CD4-positive, alpha-beta T cell (primary cell): Measurements from ENCODE around the gene SHISA6. TPM values are rescaled to one million over a fixed set of nuclear protein-coding genes. Genes with fewer than 3 reads are reported as not detected.

Source experiments
- ATAC-seq: fragments of 200-7000 bp; cut with Tn5 transposase; one replicate; pipeline ENCODE4 v1.10.0; 2022; ENCODE audit warnings: mild to moderate bottlenecking; ENCODE audit not compliant: poor library complexity
- CTCF ChIA-PET: fragments of 350-600 bp; sonication (Branson Sonifier 250); formaldehyde crosslinking; loops from one replicate; lab custom pipeline; 2021; ENCODE audit warnings: antibody characterized with exemption, inconsistent platforms; lab: Charles Lee
- POLR2A ChIA-PET: fragments of 350-600 bp; sonication (Branson Sonifier 250); formaldehyde crosslinking; loops from one replicate; lab custom pipeline; 2021; ENCODE audit warnings: antibody characterized with exemption, inconsistent platforms; lab: Charles Lee
- DNase-seq, 14 experiments: peaks; one replicate each; pipeline ENCODE4 v3.0.0-alpha.2; 2013 to 2020; ENCODE audit warnings: mixed read lengths in 2 of 14
- H3K27ac ChIP-seq, 2 donors: one replicate each; pipeline versions ENCODE4 v1.5.1 to v1.7.0; 2013; ENCODE audit warnings: low read length in 2 of 2, low read depth in 1 of 2, mild to moderate bottlenecking in 1 of 2
- H3K27me3 ChIP-seq, 2 experiments: 1 replicate in 1 of 2; 2 replicates in 1 of 2; pipeline versions ENCODE4 v1.6.1 to v1.7.0; 2013; ENCODE audit warnings: low read length in 2 of 2, control low read depth in 1 of 2, mild to moderate bottlenecking in 1 of 2, moderate library complexity in 1 of 2; ENCODE audit not compliant: insufficient read depth in 2 of 2, control insufficient read depth in 1 of 2
- H3K36me3 ChIP-seq: one replicate; pipeline ENCODE4 v1.6.1; 2013; ENCODE audit warnings: low read length, control low read depth; ENCODE audit not compliant: insufficient read depth
- H3K4me1 ChIP-seq: one replicate; pipeline ENCODE4 v1.6.1; 2013; ENCODE audit warnings: low read length, control low read depth; ENCODE audit not compliant: insufficient read depth
- H3K4me3 ChIP-seq: one replicate; pipeline ENCODE4 v1.5.1; 2013; ENCODE audit warnings: mild to moderate bottlenecking, low read length, moderate library complexity
- H3K9me3 ChIP-seq, 2 experiments: 1 replicate in 1 of 2; 2 replicates in 1 of 2; pipeline versions ENCODE4 v1.6.1 to v1.7.0; 2013; ENCODE audit warnings: low read length in 2 of 2, mild to moderate bottlenecking in 2 of 2, control low read depth in 1 of 2, moderate library complexity in 1 of 2; ENCODE audit not compliant: control insufficient read depth in 1 of 2, insufficient read depth in 1 of 2
- H3K27ac Mint-ChIP-seq: one replicate; pipeline ENCODE4 v1.8.0; 2020; ENCODE audit warnings: mixed read lengths
- H3K27me3 Mint-ChIP-seq: one replicate; pipeline ENCODE4 v1.8.0; 2021; ENCODE audit warnings: mixed read lengths
- H3K36me3 Mint-ChIP-seq: one replicate; pipeline ENCODE4 v1.8.0; 2021; ENCODE audit warnings: low read depth, mixed read lengths
- H3K4me1 Mint-ChIP-seq: one replicate; pipeline ENCODE4 v1.8.0; 2021; ENCODE audit warnings: low read depth, mixed read lengths
- H3K4me3 Mint-ChIP-seq: one replicate; pipeline ENCODE4 v1.8.0; 2020; ENCODE audit warnings: mild to moderate bottlenecking, mixed read lengths
- H3K9me3 Mint-ChIP-seq: one replicate; pipeline ENCODE4 v1.8.0; 2020; ENCODE audit warnings: mixed read lengths
- CTCF ChIP-seq: fragments of 200-600 bp; IDR thresholded peaks from one replicate; pipeline ENCODE4 v1.8.0; 2022; ENCODE audit warnings: antibody characterized with exemption, mild to moderate bottlenecking
- intact Hi-C, 2 experiments: fragments of 100-400 bp; cut with DNase I in 1 of 2; cut with micrococcal nuclease in 1 of 2; formaldehyde crosslinking; loops; one replicate each; pipeline versions ENCODE4 v1.15.1 to v1.9.0; 2023 to 2025; cut with DNase I, micrococcal nuclease
- total RNA-seq, 174 experiments: library from RNA in 2 of 174; stranded (reverse) in 2 of 174; gene quantifications; one replicate each; pipeline ENCODE4 v1.2.3 and lab custom pipeline; 2021 to 2026

The SHISA6 gene
- total RNA-seq, 2 experiments from 2014 or later: not detected

DNA sequence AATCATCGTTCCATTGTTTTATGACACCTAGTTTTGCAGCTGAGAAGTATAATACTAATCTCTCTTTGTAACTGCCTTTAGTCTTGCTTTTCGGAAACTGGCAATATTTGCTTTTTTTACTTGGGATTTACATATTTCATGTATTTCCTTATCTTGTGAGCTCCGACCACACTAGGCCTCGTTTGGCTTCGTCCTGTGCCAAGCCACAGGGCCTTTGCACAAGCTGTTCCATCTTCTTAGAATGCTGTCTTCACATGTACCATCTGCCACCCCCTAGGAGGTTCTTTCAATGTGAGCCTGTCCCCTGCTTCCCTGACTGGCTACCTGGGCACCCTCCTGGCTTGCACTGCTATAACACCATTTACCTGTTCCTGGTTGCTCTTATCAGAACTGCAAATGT lies 77.2 kb downstream of the SHISA6 start:
- Mint-ChIP-seq H3K4me1 (no peaks in the 10 kb centered on the region), H3K4me3 (no peak overlapping the region), H3K27ac (no peak overlapping the region), H3K9me3 (no peaks in the 10 kb centered on the region), H3K27me3 (no peaks in the 10 kb centered on the region), H3K36me3 (no peaks in the 10 kb centered on the region)
- DNase-seq (no peak), ATAC-seq (no peak)
- ChIA-PET POLR2A (no interaction called here), CTCF (no interaction called here)
- peaks cover 0 to 5% of the 10 kb centered on the region in 2 experiments for H3K9me3 ChIP-seq
- no peaks in the 10 kb centered on the region for H3K27me3 ChIP-seq
- no peak overlapping the region for H3K4me3 ChIP-seq
- intact Hi-C loops: no loop called here
- H3K27ac ChIP-seq: no peak overlapping the region
- H3K4me1 ChIP-seq: no peaks in the 10 kb centered on the region
- no peak for TF ChIP-seq CTCF
- no peaks in the 10 kb centered on the region for H3K36me3 ChIP-seq

GRCh38 chr17:11319894-11320293 lies 78.9 kb downstream of the SHISA6 start:
- Mint-ChIP-seq H3K4me1 (no peaks in the 10 kb centered on the region), H3K27ac (no peak overlapping the region), H3K27me3 (no peaks in the 10 kb centered on the region), H3K9me3 (no peaks in the 10 kb centered on the region), H3K4me3 (no peak overlapping the region), H3K36me3 (no peaks in the 10 kb centered on the region)
- no peak for TF ChIP-seq CTCF
- Histone ChIP-seq H3K27me3 (no peaks in the 10 kb centered on the region), H3K36me3 (no peaks in the 10 kb centered on the region), H3K4me1 (no peaks in the 10 kb centered on the region), H3K27ac (no peak overlapping the region), H3K4me3 (no peak overlapping the region), H3K9me3 (peaks cover 0 to 8% of the 10 kb centered on the region in 2 experiments)
- ChIA-PET CTCF (no interaction called here), POLR2A (no interaction called here)
- no peak for DNase-seq
- intact Hi-C loops: no loop called here
- no peak for ATAC-seq

- no peaks in the 10 kb centered on the region for H3K36me3 ChIP-seq
- no peak overlapping the region for H3K27ac Mint-ChIP-seq
- H3K4me1 Mint-ChIP-seq: no peaks in the 10 kb centered on the region
- H3K9me3 Mint-ChIP-seq: no peaks in the 10 kb centered on the region
- no peak for ATAC-seq
- no peak overlapping the region for H3K27ac ChIP-seq
- no peak for TF ChIP-seq CTCF
- intact Hi-C loops: no loop called here
- peaks cover 0 to 13% of the 10 kb centered on the region in 2 experiments for H3K9me3 ChIP-seq
- H3K27me3 Mint-ChIP-seq: no peaks in the 10 kb centered on the region
- POLR2A ChIA-PET: no interaction called here
- CTCF ChIA-PET: no interaction called here
- H3K36me3 Mint-ChIP-seq: no peaks in the 10 kb centered on the region
- H3K4me1 ChIP-seq: no peaks in the 10 kb centered on the region
- H3K4me3 ChIP-seq: no peak overlapping the region
- DNase-seq: no peak
- H3K27me3 ChIP-seq: no peaks in the 10 kb centered on the region
- no peak overlapping the region for H3K4me3 Mint-ChIP-seq
Measured at GRCh38 chr17:11324021-11324420, 83.0 kb downstream of the SHISA6 start.
